Melanocyte of skin (primary cell): ENCODE data around the gene C12orf57. TPM values are rescaled to one million over a fixed set of nuclear protein-coding genes. Genes with fewer than 3 reads are reported as not detected.

Source experiments
- small RNA-seq, 2 donors: library from RNA; depleted of rRNA; stranded (forward); fragments of <200 nt; gene quantifications; one replicate each; pipeline ENCODE3, GENCODE V24; 2012
- total RNA-seq, 2 donors: library from RNA; depleted of rRNA; stranded (reverse); fragments of >200 nt; gene quantifications; 2 replicates each; pipeline ENCODE4 v1.2.3, GENCODE V29; 2012

Gene C12orf57, protein sequence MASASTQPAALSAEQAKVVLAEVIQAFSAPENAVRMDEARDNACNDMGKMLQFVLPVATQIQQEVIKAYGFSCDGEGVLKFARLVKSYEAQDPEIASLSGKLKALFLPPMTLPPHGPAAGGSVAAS
- total RNA-seq = 10 to 100 TPM; 49.9 to 66.3 TPM

GRCh38 chr12:6943722-6944380, at the start of gene C12orf57, which contains the start of gene RNU7-1:
Gene C12orf57, plus strand, starts transcription at chr12:6944022. Its CDS starts 100 bp downstream, at chr12:6944122.
Gene RNU7-1, plus strand, starts transcription at chr12:6943816.

DNA sequence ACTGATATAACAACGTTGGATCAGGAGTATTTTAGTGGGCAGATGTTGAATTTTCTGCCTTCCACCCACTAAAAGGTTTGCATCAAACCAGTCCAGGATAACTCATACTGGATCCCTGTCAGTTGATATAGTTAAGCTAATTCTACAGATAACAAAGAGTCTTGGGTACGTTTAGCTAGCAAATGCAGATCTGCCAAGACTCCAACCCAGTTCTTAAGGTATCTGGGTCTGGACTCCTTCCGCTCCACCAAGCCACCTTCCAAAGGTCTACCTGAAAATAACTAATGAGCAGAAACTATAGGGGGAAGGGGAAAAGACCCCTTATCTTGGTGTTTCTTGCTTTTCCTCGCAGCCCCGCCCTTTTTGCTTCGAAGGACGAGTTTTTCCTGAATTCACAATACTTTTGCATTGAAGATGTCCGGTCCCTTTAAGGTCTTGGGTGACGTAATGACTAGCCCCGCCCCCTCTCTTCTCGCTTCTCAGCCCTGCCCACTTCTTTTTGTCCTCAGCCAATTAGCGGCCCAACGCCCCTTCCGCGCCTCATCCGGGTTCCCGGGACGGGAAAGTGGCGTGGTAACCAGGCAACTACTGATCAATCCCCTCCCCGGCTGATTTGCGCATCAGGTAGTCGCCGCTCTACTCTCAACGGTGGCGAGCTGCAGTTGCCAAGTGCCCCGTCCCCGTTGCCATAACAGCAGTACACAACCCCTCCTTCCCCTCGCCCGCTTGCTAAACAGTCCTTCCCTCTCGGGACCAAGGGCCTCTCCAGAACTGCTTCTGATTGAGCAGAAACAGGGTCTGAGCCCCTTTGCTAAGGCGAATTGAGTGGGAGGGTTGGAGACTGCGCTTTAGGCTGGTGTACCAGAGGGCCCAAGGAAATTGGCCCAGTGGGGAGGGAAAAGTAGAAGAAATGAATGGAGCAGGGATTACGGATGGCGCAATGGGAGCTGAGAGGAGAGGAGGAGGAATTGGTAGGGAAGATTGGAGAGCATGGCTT, 39.2 kb upstream of the C12orf57 start, which contains the start of gene LRRC23:
Gene LRRC23 (plus strand): TSS at position 543 of the 997 bp plus-strand sequence. CDS start 812 bp downstream, outside the sequence.

GRCh38 chr12:6914246-6914946, 29.4 kb upstream of the C12orf57 start, which contains the start of gene ENO2:
Gene ENO2, plus strand, starts transcription at chr12:6914580. Its CDS starts 1,253 bp downstream, at chr12:6915833.

DNA sequence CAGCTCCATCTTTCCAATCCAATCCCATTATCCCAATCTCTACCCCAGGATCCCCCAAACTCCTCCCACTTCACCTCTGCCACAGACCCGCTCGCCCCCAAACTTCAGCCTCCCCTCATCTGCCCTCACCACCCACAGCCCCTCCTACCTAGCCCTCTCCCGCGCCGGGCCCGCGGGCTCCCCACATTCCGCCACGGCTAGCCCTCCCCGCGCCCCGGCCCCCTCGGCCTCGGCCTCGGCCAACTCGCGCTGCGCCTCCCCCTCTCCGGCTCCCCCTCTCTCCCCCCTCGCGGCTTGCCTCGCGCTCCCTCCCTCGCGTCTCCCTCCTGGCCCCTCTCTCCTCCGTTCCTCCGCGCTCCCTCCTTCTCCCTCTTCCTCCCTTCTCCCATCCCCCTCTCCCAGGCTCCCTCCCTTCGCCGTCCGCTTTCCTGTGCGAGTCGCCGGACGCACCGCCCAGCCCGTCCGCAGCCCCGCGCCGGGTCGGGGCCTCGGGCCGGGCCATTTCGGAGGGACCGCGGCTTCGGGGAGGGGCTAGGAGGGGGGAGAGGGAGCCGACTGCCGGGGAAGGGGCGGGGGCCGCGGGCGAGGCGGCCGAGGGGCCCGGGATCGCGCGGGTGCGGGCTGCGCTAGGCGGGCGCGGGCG, 16.3 kb upstream of the C12orf57 start, which contains the start of gene ATN1:
Gene ATN1 (plus strand): TSS at position 581 of the 643 bp plus-strand sequence. CDS start 6,043 bp downstream, outside the sequence.

DNA sequence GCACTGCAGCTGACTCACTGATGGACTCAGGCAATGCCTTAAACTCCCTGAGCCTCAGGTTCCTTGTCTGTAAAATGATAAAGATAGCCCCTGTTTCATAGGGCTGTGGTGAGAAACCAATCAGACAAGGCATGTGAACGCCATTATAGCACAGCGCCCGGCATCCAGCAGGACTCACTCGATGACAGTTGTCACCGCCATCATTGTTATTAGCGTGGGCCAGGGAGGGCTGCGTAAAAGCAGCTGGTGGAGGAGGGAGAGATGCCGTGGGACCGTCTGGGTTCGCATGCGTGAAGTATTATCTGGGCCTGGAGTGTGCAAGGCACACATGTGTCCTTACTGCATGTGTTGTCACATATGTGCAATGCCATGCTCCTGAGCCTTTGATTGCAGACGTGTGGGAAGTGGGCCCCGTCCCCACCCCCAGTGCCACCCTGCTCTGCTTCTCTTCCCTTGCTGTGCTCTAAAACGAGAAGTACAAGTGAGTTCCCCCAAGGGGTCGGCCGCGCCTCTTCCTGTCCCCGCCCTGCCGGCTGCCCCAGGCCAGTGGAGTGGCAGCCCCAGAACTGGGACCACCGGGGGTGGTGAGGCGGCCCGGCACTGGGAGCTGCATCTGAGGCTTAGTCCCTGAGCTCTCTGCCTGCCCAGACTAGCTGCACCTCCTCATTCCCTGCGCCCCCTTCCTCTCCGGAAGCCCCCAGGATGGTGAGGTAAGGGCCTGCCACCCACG, 7.2 kb downstream of the C12orf57 start, which contains the start of gene PTPN6:
Gene PTPN6 (plus strand): TSS at position 546 of the 730 bp plus-strand sequence. CDS start 157 bp downstream, at position 703.

Small RNA genes lying within 50 kb of the gene (small RNA-seq; reads per million reads assigned to genes)
- gene MIR141 = 25.0 to 29.1 reads per million in 2 donors
- gene MIR200C = 314 to 387 reads per million in 2 donors
- 0 reads per million in 2 donors for gene RNU7-1
- 5.1 to 11.6 reads per million in 2 donors for gene SCARNA12

Other genes starting within 250 kb of the C12orf57 start
- gene PIANP, start 243.2 kb upstream of the C12orf57 start, total RNA-seq = not detected
- gene COPS7A, start 220.0 kb upstream of the C12orf57 start, total RNA-seq = 100 to 1,000 TPM in 1 of 2 donors, 10 to 100 TPM in 1; 98.4 to 105 TPM
- 100 to 1,000 TPM; 168 to 185 TPM for gene MLF2, start 190.9 kb upstream of the C12orf57 start, total RNA-seq
- 10 to 100 TPM; 36.8 to 67.6 TPM for gene PTMS, start 177.7 kb upstream of the C12orf57 start, total RNA-seq
- gene LAG3, start 171.5 kb upstream of the C12orf57 start, total RNA-seq = under 1 TPM in 1 of 2 donors, not detected in 1; 0.34 TPM
- 1 to 10 TPM; 1.7 TPM for gene CD4, start 154.5 kb upstream of the C12orf57 start, total RNA-seq
- gene GPR162, start 122.2 kb upstream of the C12orf57 start, total RNA-seq = under 1 TPM; under 0.01 to 0.33 TPM
- 10 to 100 TPM; 13.4 to 36.3 TPM for gene P3H3, start 115.6 kb upstream of the C12orf57 start, total RNA-seq
- gene GNB3, start 103.1 kb upstream of the C12orf57 start, total RNA-seq = under 1 TPM; 0.33 to 0.69 TPM
- gene CDCA3, start 92.7 kb upstream of the C12orf57 start, total RNA-seq = 10 to 100 TPM; 16.9 to 54.9 TPM
- gene USP5, start 91.9 kb upstream of the C12orf57 start, total RNA-seq = 10 to 100 TPM; 89.2 to 93.3 TPM
- gene TPI1, start 76.5 kb upstream of the C12orf57 start, total RNA-seq = 100 to 1,000 TPM; 611 to 916 TPM
- 1 to 10 TPM; 5.2 to 8.0 TPM for gene SPSB2, start 70.7 kb upstream of the C12orf57 start, total RNA-seq
- 10 to 100 TPM in 1 of 2 donors, 1 to 10 TPM in 1; 6.2 to 10.3 TPM for gene LRRC23, start 39.2 kb upstream of the C12orf57 start, total RNA-seq
- 10 to 100 TPM; 17.9 to 20.3 TPM for gene ENO2, start 29.4 kb upstream of the C12orf57 start, total RNA-seq
- gene ATN1, start 16.1 kb upstream of the C12orf57 start, total RNA-seq = 10 to 100 TPM in 1 of 2 donors, 1 to 10 TPM in 1; 8.6 to 13.3 TPM
- not detected for gene RNU7-1, start 206 bp upstream of the C12orf57 start, total RNA-seq
- under 1 TPM in 1 of 2 donors, not detected in 1; 0.33 TPM for gene PTPN6, start 7.3 kb downstream of the C12orf57 start, total RNA-seq
- gene PHB2, start 26.6 kb downstream of the C12orf57 start, total RNA-seq = 100 to 1,000 TPM; 172 to 255 TPM
- 10 to 100 TPM; 31.0 to 59.6 TPM for gene EMG1, start 26.9 kb downstream of the C12orf57 start, total RNA-seq
- gene LPCAT3, start 74.5 kb downstream of the C12orf57 start, total RNA-seq = 10 to 100 TPM; 18.0 to 20.6 TPM
- gene C1S, start 116.7 kb downstream of the C12orf57 start, total RNA-seq = 100 to 1,000 TPM in 1 of 2 donors, 10 to 100 TPM in 1; 22.0 to 231 TPM
- 100 to 1,000 TPM in 1 of 2 donors, 10 to 100 TPM in 1; 16.3 to 149 TPM for gene C1R, start 148.4 kb downstream of the C12orf57 start, total RNA-seq
- 10 to 100 TPM; 18.0 to 21.0 TPM for gene C1RL, start 165.2 kb downstream of the C12orf57 start, total RNA-seq
- gene RBP5, start 184.9 kb downstream of the C12orf57 start, total RNA-seq = not detected
- 1 to 10 TPM; 2.7 to 9.3 TPM for gene CLSTN3, start 186.3 kb downstream of the C12orf57 start, total RNA-seq
- gene PEX5, start 245.7 kb downstream of the C12orf57 start, total RNA-seq = 10 to 100 TPM; 22.0 to 34.8 TPM